GM18517 (cell line): Measurements from ENCODE around the gene PPP3R1.

ENCODE experiments used
- ATAC-seq: cut with Tn5 transposase; IDR thresholded peaks from one replicate; pipeline ENCODE4 v1.9.1; 2021; ENCODE audit warnings: mild to moderate bottlenecking, moderate library complexity; ENCODE audit not compliant: unreplicated experiment

PPP3R1 gene

GRCh38 chr2:68236103-68236734 is 16.1 kb downstream of the PPP3R1 start:
- no peak for ATAC-seq

- no peak for ATAC-seq
Measured at GRCh38 chr2:68235090-68235489, 17.2 kb downstream of the PPP3R1 start.

GRCh38 chr2:68234405-68234804 is 17.9 kb downstream of the PPP3R1 start:
- ATAC-seq = no peak

DNA sequence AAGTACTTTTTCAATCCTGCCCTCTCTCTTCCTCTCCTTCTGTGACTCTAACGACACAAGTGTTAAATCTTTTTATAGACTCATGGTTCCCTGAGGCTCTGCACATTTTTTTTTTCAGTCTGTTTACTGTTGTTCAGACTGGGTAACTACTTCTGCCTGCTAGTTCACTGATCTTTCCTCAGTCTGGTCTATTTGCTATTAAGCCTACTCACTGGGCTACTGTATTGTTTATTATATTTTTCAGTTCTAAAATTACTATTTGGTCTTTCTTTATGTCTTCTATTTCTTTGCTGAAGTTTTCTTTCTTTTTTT is 21.3 kb downstream of the PPP3R1 start:
- ATAC-seq = no peak

- ATAC-seq = no peak
Measured at GRCh38 chr2:68230241-68231060, 21.9 kb downstream of the PPP3R1 start.

GRCh38 chr2:68226794-68227193 is 25.5 kb downstream of the PPP3R1 start:
- no peak for ATAC-seq

- peak; percentile 69 for ATAC-seq
Measured at GRCh38 chr2:68225119-68225632, 27.2 kb downstream of the PPP3R1 start.

- no peak for ATAC-seq
Measured at GRCh38 chr2:68223419-68223818, 28.9 kb downstream of the PPP3R1 start.

- ATAC-seq = no peak
Measured at GRCh38 chr2:68222287-68222686, 30.0 kb downstream of the PPP3R1 start.

DNA sequence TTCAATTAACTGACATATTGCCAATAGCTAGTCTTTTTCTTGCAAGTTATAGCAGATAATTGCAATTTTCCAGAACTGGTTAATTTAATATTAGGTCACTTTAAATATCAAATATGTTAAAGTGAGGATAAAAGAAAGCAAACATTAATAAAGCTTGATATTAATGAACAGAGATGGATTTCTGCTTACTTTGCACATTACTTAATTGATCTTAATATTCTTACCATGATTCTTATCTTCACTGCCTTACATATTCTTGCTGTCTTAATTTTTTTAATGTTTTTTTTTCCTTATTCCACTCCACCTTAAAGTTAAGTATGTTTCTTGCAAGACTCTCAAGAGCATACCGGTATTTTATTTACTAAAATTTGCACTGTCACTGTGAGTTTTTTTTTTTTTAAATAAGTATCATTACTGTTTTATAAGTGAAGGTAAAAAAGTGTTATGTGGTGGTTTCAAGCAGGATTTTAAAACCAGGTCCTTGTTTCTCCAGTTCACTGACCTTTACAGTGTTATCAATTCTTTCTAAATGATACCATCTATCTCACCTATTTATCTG is 33.9 kb downstream of the PPP3R1 start:
- no peak for ATAC-seq

- ATAC-seq = no peak
Measured at GRCh38 chr2:68217729-68218128, 34.6 kb downstream of the PPP3R1 start.

DNA sequence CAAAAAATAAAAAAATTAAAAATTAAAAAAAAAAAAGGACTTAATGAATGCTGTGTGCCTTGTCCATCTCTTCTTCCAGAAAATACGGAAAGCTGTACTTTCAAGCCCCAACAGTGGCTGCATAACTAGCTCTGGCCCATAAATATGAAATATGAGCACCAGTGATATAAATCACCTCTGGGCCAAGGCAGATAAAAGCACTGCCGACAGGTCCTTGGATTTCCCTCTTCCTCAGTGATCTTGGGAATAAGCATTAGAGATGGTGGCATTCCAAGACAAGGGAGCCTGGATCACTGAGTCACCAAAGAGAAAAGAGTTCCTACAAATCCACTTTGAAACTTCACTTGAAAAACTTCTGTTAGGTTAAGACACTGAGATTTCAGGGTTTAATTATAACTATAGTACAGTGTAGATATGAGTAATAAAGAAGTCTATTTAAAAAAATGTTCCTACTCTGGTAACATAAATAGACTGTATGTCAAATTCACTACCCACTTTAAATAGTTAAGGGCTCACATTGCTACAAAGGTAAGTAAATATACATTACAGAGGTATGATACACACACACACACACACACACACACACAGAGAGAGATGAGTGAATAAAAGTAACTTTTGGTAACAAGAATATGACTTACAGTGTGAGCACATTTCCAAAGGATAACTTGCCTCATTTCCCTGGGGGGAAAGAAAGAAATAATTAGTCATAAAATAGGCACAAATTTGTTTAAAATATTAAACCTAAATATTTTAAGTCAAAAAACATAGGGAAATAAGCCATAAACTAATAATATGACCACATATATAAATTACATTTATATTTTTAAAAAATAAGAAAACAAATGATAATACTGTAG is 35.6 kb downstream of the PPP3R1 start:
- ATAC-seq = no peak

DNA sequence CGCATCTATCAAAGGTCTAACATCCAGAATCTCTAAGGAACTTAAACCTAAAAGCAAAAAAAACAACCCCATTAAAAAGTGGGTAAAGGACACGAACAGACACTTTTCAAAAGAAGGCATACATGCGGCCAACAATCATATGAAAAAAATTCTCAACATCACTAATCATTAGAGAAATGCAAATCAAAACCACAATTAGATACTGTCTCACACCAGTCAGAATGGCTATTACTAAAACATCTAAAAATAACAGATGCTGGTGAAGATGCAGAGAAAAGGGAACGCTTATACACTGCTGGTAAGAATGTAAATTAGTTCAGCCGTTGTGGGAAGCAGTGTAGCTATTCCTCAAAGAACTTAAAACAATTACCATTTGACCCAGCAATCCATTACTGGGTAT is 38.0 kb downstream of the PPP3R1 start:
- peak; percentile 81 for ATAC-seq

- no peak for ATAC-seq
Measured at GRCh38 chr2:68206793-68207192, 45.5 kb downstream of the PPP3R1 start.

DNA sequence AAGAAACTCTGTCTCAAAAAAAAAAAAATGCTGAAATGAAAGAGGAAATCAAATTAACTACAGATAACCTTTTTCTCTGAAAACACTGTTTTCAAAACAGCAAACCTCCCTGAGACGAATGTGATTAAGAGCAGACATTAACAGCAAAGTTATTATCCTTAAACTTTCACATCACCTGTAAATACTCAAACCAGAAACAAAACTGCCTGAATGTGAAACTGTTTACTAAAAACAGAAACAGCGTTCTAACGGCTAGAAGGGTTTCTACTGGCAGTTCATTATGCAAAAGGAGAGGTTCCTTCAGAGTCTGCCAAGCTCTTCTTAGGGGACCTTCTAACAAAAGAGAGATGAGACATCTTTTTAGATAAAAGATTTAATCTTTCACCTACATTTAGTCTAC is 48.7 kb downstream of the PPP3R1 start:
- peak; percentile 97 for ATAC-seq

- no peak for ATAC-seq
Measured at GRCh38 chr2:68200157-68200787, 52.1 kb downstream of the PPP3R1 start.

- no peak for ATAC-seq
Measured at GRCh38 chr2:68196120-68196716, 56.1 kb downstream of the PPP3R1 start.

DNA sequence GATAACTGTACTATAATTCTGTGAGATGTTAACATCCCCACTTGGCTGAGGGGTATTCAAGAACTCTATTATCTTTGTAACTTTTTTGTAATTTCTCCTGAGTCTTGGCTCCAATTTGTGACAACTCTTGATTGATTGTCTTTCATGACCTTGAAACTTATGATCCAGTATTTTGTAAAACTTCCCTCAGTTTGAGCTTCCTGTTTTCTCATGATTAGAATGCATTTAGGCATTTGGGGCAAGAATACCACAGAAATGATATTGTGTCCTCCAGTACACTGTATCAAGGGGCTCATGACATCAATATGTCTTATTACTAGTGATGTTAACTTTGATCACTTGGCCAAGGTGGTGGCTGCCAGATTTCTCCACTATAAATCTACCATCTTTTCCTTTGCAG is 57.2 kb downstream of the PPP3R1 start:
- no peak for ATAC-seq

DNA sequence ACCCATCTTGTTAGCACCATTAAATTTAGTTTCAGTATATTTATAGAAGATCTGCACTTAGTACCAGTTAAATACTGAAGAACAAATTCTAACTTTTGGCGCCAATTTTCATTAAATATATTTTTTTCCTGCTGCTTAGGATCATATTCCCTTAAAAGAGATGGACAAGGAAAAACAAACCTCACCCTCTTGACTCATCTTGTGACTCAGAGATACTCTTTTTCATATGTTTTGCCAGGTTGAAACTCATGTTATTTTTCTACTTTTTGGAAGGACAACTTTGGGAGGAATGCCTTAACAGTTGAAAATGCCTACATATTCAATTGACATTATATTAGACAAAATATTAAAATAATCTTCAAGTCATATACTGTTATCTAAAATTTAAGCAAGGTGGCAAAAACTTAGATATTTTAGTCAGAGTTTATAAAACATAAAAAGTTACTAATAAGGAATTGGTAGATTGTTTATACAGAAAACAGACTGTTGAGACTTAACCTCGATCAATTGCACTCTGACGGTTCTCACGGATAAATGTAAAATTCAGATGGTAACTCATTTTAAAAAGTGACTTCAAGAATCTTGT is 58.5 kb downstream of the PPP3R1 start:
- no peak for ATAC-seq

GRCh38 chr2:68193144-68193543 is 59.2 kb downstream of the PPP3R1 start:
- ATAC-seq = no peak
